CD4-positive, alpha-beta T cell treated with Interleukin-4 for 4 hours (primary cell): Measurements from ENCODE around the gene NEU4.
"Not testable (repeated sequence)": the region's sequence is repeated elsewhere in the genome, so short reads cannot be mapped to it uniquely, and the experiment has no call there.

Experiments used
- DNase-seq: peaks from one replicate; pipeline ENCODE4 v3.0.0-alpha.2; 2020

The NEU4 gene

DNA sequence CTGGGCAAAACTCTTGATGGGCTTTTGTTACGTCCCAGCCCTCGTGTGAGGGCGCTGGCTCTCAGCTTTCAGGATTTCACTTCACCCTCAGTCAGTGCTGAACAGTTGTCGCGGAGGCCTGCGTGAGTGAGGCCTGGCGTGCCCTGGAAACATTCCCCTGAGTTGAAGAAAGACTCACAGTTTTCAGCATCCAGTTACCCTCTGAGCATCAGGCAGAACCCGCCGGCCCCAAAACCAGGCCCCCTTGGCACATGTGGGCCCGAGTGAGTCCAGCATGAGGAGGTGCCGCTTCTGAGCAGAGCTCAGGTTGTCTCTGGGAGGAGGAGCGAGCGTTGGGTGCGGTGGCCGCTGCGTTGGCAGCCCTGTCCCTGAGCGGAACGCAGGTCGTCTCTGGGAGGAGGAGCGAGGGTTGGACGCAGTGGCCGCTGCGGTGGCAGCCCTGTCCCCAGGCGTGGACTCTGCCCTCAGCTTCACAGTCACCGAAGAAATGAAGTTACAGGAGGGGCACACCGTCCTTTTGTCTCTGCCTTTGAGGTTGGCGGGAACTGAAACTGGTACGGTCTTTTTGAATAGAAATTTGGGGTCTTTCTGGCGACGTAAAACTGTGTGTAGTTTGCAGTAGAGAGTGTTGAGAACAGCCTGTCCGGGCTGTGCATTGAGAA lies at the start of gene NEU4:
NEU4 (plus strand) TSS at position 473 of the 662 bp plus-strand sequence. CDS start 5,292 bp downstream, outside the sequence.
- no peak for DNase-seq

DNA sequence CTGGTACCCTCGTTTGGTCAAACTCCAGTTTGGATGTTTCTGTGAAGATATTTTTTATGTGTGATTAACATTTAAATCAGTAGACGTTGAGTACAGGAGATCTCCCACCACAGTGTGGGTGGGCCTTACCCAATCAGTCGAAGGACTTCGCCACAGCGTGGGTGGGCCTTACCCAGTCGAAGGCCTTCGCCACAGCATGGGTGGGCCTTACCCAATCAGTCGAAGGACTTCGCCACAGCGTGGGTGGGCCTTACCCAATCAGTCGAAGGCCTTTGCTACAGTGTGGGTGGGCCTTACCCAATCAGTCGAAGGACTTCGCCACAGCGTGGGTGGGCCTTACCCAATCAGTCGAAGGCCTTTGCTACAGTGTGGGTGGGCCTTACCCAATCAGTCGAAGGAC lies 49.1 kb upstream of the NEU4 start:
- not testable (repeated sequence) for DNase-seq

DNA sequence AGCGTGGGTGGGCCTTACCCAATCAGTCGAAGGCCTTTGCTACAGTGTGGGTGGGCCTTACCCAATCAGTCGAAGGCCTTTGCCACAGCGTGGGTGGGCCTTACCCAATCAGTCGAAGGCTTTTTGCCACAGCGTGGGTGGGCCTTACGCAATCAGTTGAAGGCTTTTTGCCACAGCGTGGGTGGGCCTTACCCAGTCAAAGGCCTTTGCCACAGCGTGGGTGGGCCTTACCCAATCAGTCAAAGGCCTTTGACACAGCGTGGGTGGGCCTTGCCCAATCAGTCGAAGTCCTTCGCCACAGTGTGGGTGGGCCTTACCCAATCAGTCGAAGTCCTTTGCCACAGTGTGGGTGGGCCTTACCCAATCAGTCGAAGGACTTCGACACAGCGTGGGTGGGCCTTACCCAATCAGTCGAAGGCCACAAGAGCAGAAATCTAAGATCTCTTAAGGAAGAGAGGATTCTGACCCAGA lies 48.7 kb upstream of the NEU4 start:
- DNase-seq: no peak

DNA sequence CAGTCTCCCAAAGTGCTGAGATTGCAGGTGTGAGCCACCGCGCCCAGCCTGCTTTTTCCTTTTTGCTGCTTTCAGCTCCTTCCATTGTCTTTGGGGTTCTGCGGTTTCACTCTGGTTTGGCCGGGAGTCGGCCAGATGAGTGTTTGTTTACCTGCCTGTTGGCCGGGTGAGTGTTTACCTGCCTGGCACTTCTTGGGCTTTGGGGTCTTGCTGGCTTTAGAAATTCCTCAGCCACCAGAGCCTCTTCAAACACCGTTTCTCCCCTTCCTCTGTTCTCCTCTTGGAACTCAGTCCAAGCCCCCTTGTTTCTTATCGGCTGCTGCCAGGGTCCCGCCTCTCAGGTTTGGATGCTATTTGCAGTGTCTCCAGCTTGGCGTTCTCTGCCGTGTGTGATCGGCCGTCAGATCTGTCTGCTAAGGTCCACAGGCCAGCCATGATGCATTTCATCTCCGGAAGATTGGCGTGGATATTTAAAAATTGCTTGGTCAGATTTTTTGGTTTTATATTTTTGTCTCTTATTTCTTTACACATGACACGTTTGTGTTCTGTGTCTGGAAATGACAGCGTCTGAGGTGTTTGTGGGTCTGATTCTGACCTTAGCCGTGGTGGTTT lies 46.6 kb upstream of the NEU4 start:
- peak; percentile 23 for DNase-seq

DNA sequence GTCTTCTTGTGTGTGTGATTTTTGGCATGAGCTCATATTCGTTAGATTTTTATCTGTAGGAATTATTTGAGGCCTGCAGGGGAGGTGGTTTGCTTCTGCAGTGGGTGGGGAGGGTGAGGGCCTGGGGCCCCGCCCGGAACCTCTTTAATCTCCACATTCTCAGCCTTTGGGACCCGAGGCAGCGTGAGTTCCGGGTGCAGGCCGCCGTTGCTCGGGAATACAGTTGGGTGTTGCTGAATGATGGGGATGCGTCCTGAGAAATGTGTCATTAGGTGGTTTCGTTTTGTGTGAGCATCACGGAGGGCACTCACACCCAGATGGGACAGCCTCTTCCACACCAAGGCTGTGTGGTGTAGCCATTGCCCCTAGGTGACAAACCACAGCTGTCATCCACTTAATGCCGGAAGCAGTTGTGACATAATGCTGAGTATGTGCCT lies 46.0 kb upstream of the NEU4 start:
- DNase-seq: peak; percentile 89

GRCh38 chr2:241763551-241764274 lies 45.3 kb upstream of the NEU4 start:
- peak; percentile 33 for DNase-seq

- DNase-seq: no peak
Measured at GRCh38 chr2:241764275-241765241, 44.4 kb upstream of the NEU4 start.

- no peak for DNase-seq
Measured at GRCh38 chr2:241767464-241768250, 41.3 kb upstream of the NEU4 start.

DNA sequence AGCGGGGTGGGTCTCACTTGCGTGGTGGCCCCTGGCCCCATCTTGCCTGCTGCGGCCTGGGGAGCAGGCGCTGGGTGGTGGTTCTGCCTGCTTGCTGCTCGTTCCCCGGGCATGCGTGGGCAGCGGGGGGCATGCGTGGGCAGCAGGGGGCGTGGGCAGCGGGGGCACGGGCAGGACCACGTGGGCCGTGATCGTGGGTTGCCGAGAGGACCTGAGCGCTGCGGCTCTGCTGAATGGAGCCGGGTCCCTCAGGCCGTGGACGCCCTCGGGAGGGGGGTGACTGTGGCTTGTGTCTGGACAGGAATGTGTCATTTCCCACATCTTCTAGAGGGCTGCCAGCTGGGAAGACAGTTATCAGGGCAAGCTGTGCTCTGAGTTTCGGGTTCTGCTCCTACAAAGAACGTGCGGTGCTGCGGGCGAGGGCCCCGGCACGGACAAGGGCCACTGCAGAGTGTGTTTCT lies 40.7 kb upstream of the NEU4 start:
- DNase-seq: no peak

- no peak for DNase-seq
Measured at GRCh38 chr2:241768850-241769249, 40.1 kb upstream of the NEU4 start.

GRCh38 chr2:241769819-241770184 lies 39.2 kb upstream of the NEU4 start:
- no peak for DNase-seq

- DNase-seq: no peak
Measured at GRCh38 chr2:241770185-241770935, 38.6 kb upstream of the NEU4 start.

DNA sequence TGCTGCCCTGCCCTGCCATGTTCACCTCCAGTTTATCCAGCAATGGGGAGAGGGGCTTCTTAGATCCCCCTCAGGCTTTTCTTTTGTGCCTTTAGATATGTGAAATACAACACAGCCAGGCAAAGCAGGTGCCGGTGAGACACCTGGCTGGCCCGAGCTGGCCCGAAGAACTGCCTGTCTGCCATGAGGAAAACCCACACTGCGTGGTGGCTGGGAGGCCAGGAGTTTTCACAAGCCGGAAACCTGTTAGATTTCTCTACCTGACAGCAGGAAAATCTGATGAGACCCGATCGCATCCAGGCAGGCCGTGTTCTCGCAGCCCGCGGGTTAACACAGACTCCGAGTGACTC lies 38.1 kb upstream of the NEU4 start:
- no peak for DNase-seq

GRCh38 chr2:241771286-241772062 lies 37.5 kb upstream of the NEU4 start:
- DNase-seq: no peak

DNA sequence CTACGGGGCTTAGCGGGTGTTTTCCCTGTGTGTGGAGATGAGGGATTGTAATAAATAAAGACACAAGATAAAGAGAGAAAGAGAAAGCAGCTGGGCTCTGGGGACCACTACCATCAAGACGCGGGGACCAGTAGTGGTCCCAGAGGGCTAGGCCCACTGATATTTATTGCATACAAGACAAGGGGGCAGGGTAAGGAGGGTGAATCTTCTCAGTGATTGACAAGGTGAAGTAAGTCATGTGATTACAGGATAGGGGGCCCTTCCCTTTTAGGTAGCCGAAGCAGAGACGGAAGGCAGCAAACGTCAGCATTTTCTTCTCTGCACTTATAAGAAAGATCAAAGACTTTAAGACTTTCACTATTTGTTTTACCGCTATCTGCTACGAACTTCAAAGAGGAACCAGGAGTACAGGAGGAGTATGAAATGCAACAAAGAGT lies 36.9 kb upstream of the NEU4 start:
- peak; percentile 55 for DNase-seq

DNA sequence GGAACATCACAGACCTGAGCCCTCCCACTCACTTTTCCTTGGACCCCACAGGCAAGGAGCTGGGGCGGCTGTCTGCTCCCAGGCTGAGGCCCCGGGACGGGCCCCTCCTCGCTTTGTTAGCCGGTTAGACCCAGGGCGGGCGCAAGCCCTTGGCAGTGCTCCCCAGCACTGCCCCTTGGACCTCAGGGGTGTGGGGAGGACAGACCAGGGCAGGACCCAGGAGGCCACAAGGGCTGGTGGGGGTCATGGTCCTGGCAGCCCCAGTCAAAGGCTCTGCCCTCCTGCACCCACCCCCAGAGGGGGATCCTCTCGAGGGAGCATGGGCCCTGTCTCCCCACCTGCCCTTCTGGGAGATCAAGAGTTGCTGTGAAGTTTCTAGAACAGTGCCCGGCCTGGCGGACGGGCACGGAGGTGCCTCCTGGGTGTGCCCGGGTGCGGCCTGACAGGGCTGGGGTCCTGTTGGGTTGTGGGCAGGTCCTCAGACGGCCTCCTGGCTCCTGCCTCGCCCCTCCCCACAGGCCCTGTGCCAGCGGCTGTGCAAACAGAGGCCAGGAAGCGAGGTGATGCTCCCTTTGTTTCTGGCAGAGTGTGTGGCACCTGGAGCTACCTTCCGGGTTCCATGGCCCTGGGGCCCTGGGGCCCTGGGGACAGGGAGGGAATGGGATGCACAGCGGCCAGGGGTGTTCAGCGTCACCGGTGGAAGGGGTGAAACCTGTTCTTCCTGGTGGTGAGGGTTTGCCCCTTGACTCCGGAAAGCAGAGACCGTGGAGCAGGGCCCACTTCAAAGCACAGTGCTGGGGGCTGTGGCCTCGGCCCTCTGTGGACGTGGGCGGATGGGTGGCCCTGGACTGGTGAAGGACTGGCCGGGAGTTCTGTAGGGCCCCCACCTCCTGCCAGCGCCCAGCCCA lies 35.2 kb upstream of the NEU4 start:
- no peak for DNase-seq

GRCh38 chr2:241774419-241775222 lies 34.4 kb upstream of the NEU4 start:
- DNase-seq: no peak
